Activated CD8-positive, alpha-beta memory T cell treated with anti-CD3 and anti-CD28 coated beads, Interleukin-2, amount 50 U/mL, for 1 hour (primary cell): ENCODE results near the gene RTEL1.
"Not testable (repeated sequence)": the region's sequence is repeated elsewhere in the genome, so short reads cannot be mapped to it uniquely, and the experiment has no call there.

Experiments used
- DNase-seq: peaks from one replicate; pipeline ENCODE4 v3.0.0-alpha.2; 2020; ENCODE audit errors: extremely low read depth

Gene RTEL1

GRCh38 chr20:63664861-63665594 is 6.9 kb downstream of the RTEL1 start:
- no peak for DNase-seq

DNA sequence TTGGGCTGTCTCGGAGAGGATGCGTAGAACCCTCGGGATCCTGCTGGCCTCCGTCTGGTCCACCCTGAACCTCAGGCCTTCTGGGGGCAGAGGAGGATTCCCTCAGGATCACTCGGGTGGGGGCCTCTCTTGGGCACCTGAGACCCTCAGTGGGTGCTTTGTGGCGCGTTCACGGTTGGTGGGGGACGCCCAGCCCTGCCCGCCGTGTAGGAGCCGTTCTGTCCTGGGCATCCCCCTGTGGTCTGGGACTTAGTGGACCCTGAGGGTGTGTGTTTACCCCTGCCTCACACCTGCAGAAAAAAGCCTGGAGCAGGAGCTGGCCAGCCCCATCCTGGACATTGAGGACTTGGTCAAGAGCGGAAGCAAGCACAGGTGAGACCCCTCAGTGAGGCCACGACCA is 7.6 kb downstream of the RTEL1 start:
- DNase-seq = no peak

GRCh38 chr20:63667858-63668257 is 9.7 kb downstream of the RTEL1 start:
- DNase-seq = no peak

DNA sequence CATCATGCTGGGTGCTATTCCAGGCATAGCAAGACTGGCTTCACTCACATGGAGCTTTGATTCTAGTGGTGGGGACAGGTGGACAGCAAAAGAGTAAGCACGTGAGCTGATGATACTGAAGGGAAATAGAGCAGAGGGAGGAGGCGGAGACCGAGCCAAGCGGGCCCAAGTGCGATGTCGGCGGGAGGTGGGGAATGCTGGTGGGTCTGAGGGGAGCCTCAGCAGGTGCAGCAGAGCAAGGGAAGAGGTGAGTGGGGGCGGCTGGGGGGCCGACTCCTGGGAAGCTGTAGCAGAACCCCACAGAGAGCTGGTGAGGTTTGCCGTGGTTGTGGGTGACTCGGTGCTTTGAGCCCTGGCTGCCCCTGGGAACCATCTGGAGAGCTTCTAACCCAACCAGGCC is 10.2 kb downstream of the RTEL1 start:
- no peak for DNase-seq

DNA sequence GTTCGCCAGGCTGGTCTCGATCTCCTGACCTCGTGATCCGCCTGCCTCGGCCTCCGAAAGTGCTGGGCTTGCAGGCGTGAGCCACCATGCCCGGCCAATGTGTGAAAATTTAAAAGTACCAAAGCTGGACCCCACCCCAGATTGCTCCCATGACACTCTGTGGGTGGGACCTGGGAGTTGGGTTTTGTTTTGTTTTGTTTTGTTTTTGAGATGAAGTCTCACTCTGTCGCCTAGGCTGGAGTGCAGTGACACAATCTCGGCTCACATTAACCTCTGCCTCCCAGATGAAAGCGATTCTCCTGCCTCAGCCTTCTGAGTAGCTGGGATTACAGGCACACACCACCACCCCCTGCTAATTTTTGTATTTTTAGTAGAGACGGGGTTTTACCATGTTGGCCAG is 13.6 kb downstream of the RTEL1 start:
- DNase-seq = not testable (repeated sequence)

DNA sequence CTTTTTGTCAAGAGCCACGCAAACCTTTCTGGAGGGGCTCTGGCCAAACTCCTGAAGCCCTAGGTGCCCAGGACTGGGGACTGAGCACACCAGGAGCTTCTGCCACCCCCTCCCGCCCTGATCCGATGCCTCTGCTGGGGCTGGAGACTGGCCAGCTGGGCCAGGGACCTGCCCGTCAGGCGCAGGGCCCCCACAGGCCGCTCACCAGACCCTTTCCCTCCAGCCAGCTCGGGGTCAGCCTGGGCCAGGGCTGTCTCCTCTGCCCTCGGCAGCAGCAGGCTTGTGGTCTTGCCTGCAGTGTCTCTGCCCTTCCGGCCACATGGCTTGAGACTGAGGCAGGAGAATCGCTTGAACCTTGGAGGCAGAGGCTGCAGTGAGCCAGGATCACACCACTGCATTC is 14.6 kb downstream of the RTEL1 start:
- no peak for DNase-seq

- DNase-seq = no peak
Measured at GRCh38 chr20:63673951-63674350, 15.8 kb downstream of the RTEL1 start.

- no peak for DNase-seq
Measured at GRCh38 chr20:63675681-63676368, 17.7 kb downstream of the RTEL1 start.

DNA sequence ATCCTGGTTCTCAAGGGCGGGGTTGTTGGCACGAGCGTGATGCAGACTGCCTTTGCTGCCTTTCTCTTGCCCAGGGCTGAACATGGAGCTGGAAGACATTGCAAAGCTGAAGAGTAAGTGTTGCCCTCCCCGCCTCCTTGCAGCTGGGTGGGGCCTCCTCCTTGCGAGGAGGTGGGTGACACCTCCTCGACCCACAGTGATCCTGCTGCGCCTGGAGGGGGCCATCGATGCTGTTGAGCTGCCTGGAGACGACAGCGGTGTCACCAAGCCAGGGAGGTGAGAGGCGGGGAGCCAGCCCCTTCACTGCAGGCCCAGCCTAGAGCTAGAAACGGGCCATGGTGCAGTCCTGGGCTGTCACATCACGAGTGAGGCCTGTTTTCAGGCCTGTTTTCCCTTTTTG is 20.0 kb downstream of the RTEL1 start:
- no peak for DNase-seq

DNA sequence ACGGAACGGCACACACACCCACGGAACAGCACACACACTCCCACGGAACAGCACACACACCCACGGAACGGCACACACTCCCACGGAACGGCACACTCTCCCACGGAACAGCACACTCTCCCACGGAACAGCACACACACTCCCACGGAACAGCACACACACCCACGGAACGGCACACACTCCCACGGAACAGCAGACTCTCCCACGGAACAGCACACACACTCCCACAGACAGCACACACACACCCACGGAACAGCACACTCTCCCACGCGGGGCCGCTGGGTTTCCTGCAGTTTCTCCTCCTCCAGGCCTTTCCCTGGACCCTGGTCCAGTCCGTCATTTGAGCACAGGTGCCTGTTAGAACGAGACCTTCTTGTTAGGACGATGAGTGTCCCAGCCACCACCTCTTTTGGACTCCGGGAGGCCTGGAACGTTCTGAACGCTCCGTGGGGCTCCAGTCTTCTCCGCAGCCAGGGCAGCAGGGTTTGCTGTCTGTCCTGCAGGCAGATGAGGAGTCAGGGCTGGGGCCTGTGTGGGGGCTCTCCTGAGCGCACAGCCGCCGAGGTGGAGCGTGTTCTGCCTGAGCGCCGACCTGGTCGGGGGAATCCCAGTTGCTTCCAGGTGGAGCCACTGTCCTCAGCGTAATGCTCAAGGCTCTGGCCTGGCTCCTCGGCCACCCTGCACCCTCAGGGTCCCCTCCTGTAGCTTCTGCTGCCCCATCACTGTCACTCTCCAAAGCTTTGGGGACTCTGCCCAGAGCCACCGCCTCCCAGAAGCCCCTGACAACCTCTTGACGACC is 20.8 kb downstream of the RTEL1 start:
- no peak for DNase-seq

DNA sequence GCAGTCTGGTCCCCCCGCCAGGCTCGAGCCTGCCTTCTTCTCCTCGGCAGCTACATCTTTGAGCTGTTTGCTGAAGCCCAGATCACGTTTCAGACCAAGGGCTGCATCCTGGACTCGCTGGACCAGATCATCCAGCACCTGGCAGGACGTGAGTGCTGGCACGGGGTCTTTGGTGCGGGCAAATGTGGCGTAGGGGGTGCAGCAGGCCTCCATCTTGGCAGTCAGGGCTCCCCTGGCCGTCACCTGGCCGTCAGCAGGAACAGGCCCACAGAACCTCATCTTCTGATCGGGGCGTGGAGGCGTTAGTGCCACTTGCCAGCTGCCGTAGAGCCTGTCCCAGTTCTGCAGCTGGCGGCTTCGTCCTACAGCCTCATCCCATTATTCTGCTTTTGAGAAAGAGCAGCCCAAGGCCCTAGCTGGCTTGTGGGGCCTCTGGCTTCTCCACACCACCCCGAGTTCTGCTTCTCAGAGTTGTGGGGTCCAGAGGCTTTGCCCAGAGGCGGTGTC is 21.7 kb downstream of the RTEL1 start:
- no peak for DNase-seq

DNA sequence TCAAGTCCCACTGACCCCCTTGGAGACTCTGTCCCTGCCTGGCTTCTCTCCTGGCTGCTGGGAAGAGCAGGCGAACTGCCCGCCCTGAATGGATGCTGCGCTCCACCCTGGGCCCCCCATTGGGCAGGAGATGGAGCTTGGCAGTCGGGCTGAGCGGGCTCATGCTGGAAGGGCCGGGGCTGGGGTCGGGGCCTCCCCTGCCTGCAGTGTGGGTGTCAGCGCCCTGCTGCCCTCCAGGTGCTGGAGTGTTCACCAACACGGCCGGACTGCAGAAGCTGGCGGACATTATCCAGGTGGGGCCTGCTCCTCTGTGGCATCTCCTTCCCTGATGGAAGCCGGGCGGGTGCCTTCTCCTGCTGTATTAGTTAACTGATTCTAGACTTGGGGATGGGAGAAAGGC is 22.3 kb downstream of the RTEL1 start:
- no peak for DNase-seq

- no peak for DNase-seq
Measured at GRCh38 chr20:63680857-63681608, 22.9 kb downstream of the RTEL1 start.

GRCh38 chr20:63681609-63682142 is 23.6 kb downstream of the RTEL1 start:
- DNase-seq = no peak

DNA sequence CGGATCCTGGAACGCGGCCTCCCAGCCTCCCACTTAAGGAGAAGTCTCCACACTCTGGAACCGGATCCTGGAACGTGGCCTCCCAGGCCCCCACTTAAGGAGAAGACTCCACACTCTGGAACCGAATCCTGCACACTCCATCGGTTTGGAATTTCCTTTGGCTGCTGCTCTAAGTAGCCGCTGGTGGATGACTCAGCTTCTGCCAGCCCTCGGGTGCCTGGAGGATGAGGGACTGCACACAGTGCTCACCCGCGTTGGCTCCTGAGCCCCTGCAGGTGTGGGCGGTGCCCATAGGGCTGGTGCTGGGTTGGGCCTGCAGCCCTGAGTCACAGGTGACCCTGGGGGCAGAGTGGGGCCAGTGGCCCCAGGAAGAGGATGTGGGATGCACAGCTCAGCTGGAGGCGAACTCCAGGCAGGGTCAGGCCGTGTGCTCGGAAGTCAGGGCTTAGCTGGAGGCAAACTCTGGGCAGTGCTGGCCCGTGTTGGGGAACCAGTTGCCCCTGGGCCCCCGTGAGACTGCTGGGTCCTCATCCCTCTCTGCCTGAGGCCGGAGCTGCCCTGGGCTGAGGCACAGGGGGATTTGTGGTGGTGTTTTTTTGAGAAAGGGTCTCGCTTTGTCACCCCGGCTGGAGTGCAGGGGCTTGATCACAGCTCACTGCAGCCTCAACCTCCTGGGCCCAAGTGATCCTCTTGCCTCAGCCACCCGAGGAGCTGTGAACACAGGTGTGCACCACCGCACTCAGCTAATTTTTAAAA is 24.4 kb downstream of the RTEL1 start:
- DNase-seq = no peak

DNA sequence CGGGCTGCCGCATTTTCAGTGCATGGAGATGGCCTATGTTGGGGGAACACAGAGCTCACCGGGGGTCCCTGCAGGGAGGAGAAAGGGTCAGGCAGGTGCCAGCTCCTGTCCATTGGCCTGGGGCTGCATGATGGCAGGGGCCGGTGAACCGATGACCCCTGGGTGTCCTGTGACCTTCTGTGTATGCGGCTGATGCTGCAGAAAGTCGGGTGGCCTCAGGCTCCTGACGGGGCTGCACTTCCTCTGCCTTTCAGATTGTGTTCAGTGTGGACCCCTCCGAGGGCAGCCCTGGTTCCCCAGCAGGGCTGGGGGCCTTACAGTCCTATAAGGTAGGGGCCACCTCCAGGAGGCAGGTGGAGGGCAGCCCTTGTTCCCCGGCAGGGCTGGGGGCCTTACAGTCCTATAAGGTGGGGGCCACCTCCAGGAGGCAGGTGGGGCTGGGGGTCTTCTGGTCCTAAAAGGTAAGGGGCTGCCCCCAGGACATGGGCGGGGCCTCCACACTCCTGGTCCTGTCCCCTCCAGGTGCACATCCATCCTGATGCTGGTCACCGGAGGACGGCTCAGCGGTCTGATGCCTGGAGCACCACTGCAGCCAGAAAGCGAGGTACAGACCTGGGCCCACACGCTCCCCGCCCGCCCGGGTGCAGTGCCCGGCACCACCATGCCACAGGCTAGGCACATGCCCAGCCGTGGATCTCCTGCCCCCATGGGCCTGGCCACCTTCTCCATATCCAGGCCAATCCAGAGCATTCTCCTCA is 27.3 kb downstream of the RTEL1 start:
- DNase-seq = no peak

DNA sequence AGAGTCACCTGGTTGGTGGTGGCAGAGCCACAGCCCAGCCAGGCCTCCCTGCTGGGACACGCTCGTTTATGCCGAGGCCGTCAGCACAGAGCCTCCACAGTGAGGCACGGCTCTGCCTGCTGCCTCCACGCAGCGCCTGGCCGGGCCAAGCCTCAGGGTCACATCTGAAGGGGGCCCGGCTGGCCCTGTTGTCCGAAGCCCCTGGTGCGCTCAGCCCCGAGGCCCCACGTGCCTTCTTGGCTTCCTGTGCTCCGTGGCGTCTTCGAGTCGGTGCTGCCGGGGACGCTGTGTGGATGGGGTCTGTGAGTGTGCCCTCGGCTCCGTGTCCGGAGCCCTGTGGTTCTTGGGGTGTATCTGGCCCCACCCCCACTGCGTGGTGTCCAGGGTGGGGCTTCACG is 28.0 kb downstream of the RTEL1 start:
- DNase-seq = no peak

DNA sequence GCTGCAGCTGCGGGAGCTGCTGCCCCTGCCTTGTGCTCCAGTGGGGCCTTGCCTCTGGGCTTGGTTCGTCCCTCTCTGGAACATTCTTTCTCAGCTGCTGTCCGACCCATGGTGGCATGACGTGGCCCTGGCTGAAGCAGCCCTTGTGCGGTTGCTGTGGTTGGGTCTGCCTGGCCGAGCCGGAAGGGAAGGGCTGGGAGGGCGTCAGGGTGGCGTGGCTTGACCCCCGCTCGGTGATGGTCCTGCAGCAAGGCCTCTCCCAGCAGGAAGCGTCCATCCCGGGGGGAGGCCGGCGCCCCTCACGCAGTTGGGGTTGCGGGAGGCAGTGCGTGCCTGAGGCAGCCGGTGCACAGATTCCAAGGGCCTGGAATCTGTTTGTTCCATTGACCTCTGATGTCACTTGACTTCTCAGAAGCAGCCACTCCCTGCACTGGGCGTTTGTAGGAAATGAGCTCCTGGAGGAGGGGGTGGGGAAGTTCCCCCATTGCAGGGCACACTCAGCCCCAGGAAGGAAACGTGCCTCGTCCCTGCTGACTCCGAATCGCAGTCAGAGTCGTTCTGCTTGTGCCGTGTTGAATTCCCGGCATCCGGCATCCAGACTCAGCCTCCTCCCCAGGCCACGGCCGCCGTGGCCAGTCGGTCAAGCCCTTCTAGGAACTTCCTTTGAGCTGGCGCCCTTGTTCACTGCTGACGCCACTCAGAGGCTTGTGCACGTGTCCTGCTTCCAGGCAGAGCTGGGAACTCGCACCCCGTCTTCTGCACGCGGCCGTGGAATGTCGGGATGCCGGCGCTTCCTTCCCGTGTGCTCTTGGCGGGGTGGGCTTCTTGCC is 28.6 kb downstream of the RTEL1 start:
- no peak for DNase-seq
